ENCODE data around the gene KCNIP4.

The KCNIP4 gene

GRCh38 chr4:21685911-21686310 is 262.7 kb downstream of the KCNIP4 start:
- DNase-seq (ENCODE audit: low read depth): no peak

- no peak for DNase-seq (ENCODE audit: low read depth)
Measured at GRCh38 chr4:21680326-21680898, 268.2 kb downstream of the KCNIP4 start.

- DNase-seq (ENCODE audit: low read depth): no peak
Measured at GRCh38 chr4:21678711-21679110, 269.9 kb downstream of the KCNIP4 start.

- DNase-seq (ENCODE audit: low read depth): no peak
Measured at GRCh38 chr4:21677173-21677572, 271.4 kb downstream of the KCNIP4 start.

GRCh38 chr4:21664355-21664754 is 284.2 kb downstream of the KCNIP4 start:
- DNase-seq (ENCODE audit: low read depth): no peak

GRCh38 chr4:21656832-21657231 is 291.7 kb downstream of the KCNIP4 start:
- DNase-seq (ENCODE audit: low read depth): peak; percentile 8

GRCh38 chr4:21655031-21655430 is 293.5 kb downstream of the KCNIP4 start:
- DNase-seq (ENCODE audit: low read depth): no peak

GRCh38 chr4:21652508-21653231 is 295.9 kb downstream of the KCNIP4 start:
- peak; percentile 12 for DNase-seq (ENCODE audit: low read depth)

GRCh38 chr4:21649391-21650090 is 299.0 kb downstream of the KCNIP4 start:
- DNase-seq (ENCODE audit: low read depth): no peak

GRCh38 chr4:21645776-21646175 is 302.8 kb downstream of the KCNIP4 start:
- no peak for DNase-seq (ENCODE audit: low read depth)

- DNase-seq (ENCODE audit: low read depth): no peak
Measured at GRCh38 chr4:21641696-21642095, 306.9 kb downstream of the KCNIP4 start.

- DNase-seq (ENCODE audit: low read depth): no peak
Measured at GRCh38 chr4:21638171-21638725, 310.3 kb downstream of the KCNIP4 start.

- DNase-seq (ENCODE audit: low read depth): no peak
Measured at GRCh38 chr4:21628916-21629610, 319.5 kb downstream of the KCNIP4 start.

GRCh38 chr4:21628116-21628670 is 320.4 kb downstream of the KCNIP4 start:
- no peak for DNase-seq (ENCODE audit: low read depth)

- no peak for DNase-seq (ENCODE audit: low read depth)
Measured at GRCh38 chr4:21625447-21625846, 323.1 kb downstream of the KCNIP4 start.

- no peak for DNase-seq (ENCODE audit: low read depth)
Measured at GRCh38 chr4:21605006-21605405, 343.6 kb downstream of the KCNIP4 start.

- no peak for DNase-seq (ENCODE audit: low read depth)
Measured at GRCh38 chr4:21596521-21596920, 352.1 kb downstream of the KCNIP4 start.

- DNase-seq (ENCODE audit: low read depth): no peak
Measured at GRCh38 chr4:21593671-21594001, 354.9 kb downstream of the KCNIP4 start.

GRCh38 chr4:21592970-21593670 is 355.5 kb downstream of the KCNIP4 start:
- peak; percentile 1 for DNase-seq (ENCODE audit: low read depth)

- DNase-seq (ENCODE audit: low read depth): no peak
Measured at GRCh38 chr4:21577056-21577455, 371.5 kb downstream of the KCNIP4 start.

- no peak for DNase-seq (ENCODE audit: low read depth)
Measured at GRCh38 chr4:21571100-21571499, 377.5 kb downstream of the KCNIP4 start.

- no peak for DNase-seq (ENCODE audit: low read depth)
Measured at GRCh38 chr4:21569638-21570037, 378.9 kb downstream of the KCNIP4 start.
